Effector memory CD4-positive, alpha-beta T cell (primary cell): ENCODE measurements around the gene GLUD1.
"Not testable (repeated sequence)": the region's sequence is repeated elsewhere in the genome, so short reads cannot be mapped to it uniquely, and the experiment has no call there.

Experiments used
- DNase-seq, 3 donors: peaks; one replicate each; pipeline ENCODE4 v3.0.0-alpha.2; 2020
- H3K27ac ChIP-seq: 2 replicates; pipeline ENCODE4 v1.7.0; 2013; ENCODE audit warnings: mild to moderate bottlenecking, low read length, moderate library complexity; ENCODE audit not compliant: insufficient read depth, poor library complexity, severe bottlenecking
- H3K27me3 ChIP-seq: replicated peaks from 2 replicates; pipeline ENCODE4 v1.7.0; 2013; ENCODE audit warnings: mild to moderate bottlenecking, low read length; ENCODE audit not compliant: insufficient read depth, control insufficient read depth, poor library complexity, severe bottlenecking
- H3K36me3 ChIP-seq: 2 replicates; pipeline ENCODE4 v1.7.0; 2013; ENCODE audit warnings: mild to moderate bottlenecking, low read length, moderate library complexity; ENCODE audit not compliant: control insufficient read depth, insufficient read depth
- H3K4me1 ChIP-seq: 2 replicates; pipeline ENCODE4 v1.7.0; 2013; ENCODE audit warnings: low read length, mild to moderate bottlenecking; ENCODE audit not compliant: control insufficient read depth, insufficient read depth, poor library complexity, severe bottlenecking
- H3K4me3 ChIP-seq: 2 replicates; pipeline ENCODE4 v1.7.0; 2013; ENCODE audit warnings: low read length, low read depth, mild to moderate bottlenecking; ENCODE audit not compliant: insufficient read depth, poor library complexity, severe bottlenecking
- H3K9me3 ChIP-seq: 2 replicates; pipeline ENCODE4 v1.7.0; 2013; ENCODE audit warnings: mild to moderate bottlenecking, low read length, moderate library complexity; ENCODE audit not compliant: control insufficient read depth

GLUD1 gene

DNA sequence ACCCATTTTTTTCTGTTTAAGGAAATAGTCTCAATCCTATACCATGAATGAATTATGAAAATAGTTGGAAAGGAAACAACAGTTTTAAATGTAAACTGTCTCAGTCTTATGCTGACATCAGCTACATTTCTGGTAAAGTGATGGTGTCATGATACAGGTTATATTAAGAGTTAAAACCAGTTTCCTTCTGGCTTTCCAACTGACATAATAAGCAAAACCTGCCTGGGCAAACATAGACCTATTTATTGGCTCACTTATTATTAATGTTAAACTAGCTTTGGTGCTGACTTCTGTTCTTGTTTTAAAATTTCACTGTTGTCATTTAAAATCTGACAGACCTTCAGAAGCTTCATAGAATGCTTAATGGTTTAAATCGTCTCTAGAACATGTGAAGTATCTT lies 24.4 kb upstream of the GLUD1 start:
- H3K9me3 ChIP-seq, H3K27ac ChIP-seq, H3K36me3 ChIP-seq, H3K27me3 ChIP-seq, DNase-seq, H3K4me1 ChIP-seq, H3K4me3 ChIP-seq: not testable (repeated sequence)

DNA sequence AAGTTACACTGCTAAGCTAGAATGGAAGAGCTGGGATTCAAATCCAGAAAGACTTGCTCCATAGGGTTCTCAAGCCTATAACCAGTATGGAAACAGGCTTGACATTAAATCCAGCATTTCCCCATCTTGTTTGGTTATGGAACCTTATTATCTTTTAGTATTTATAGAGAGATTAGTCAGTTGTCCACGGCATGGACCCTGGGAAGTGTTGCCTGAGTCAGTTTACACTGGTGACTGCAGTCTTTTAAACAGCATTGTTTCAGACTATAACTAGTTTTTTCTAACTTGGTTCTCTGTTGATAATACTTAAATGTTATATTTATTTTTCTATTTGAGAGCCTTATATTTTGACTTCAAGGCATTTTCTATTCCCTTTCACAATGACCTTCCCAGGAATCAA lies 23.5 kb upstream of the GLUD1 start:
- not testable (repeated sequence) for DNase-seq, H3K4me1 ChIP-seq, H3K36me3 ChIP-seq, H3K4me3 ChIP-seq, H3K9me3 ChIP-seq, H3K27ac ChIP-seq, H3K27me3 ChIP-seq

- DNase-seq, result no peak
- H3K4me1 ChIP-seq, result no peaks in the 10 kb centered on the region
- H3K9me3 ChIP-seq, result no peaks in the 10 kb centered on the region
- no peak overlapping the region for H3K27ac ChIP-seq
- peaks cover 24% of the 10 kb centered on the region for H3K36me3 ChIP-seq
- H3K27me3 ChIP-seq, result no peaks in the 10 kb centered on the region
- no peak overlapping the region for H3K4me3 ChIP-seq
These were observed 10.9 kb upstream of the GLUD1 start for GRCh38 chr10:87105446-87106124.

GRCh38 chr10:87104727-87105126 lies 10.1 kb upstream of the GLUD1 start:
- not testable (repeated sequence) for H3K27ac ChIP-seq, DNase-seq, H3K4me1 ChIP-seq, H3K27me3 ChIP-seq, H3K4me3 ChIP-seq, H3K9me3 ChIP-seq
- peaks cover 24% of the 10 kb centered on the region for H3K36me3 ChIP-seq

DNA sequence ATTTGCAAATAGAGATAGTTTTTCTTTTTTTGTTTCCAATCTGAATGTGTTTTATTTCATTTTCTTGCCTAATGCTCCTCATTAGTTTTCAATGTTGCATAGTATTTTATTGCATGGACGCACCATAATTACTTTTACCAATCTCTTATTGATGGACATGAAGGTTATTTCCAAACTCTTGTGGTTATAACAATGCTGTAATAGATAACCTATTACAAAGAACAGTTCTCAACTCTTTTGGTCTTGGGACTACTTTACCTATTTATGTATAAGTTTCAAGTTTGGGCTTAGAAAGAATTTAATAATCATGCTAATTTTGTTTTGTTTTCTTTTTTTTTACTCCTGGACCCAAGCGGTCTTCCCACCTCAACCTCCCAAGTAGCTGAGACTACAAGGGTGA lies 7.4 kb upstream of the GLUD1 start:
- DNase-seq, result no peak
- Histone ChIP-seq H3K4me3 (no peak overlapping the region), H3K9me3 (no peaks in the 10 kb centered on the region), H3K4me1 (peaks cover 2% of the 10 kb centered on the region), H3K36me3 (peaks cover 24% of the 10 kb centered on the region), H3K27me3 (no peaks in the 10 kb centered on the region), H3K27ac (no peak overlapping the region)

- peak; percentile 67 to 71 (median 70) for DNase-seq
- Histone ChIP-seq H3K4me1 (peaks cover 29% of the 10 kb centered on the region), H3K9me3 (no peaks in the 10 kb centered on the region), H3K27me3 (no peaks in the 10 kb centered on the region), H3K27ac (peak overlapping the region; percentile 91), H3K4me3 (peak overlapping the region; percentile 71), H3K36me3 (no peaks in the 10 kb centered on the region)
These were observed 748 bp upstream of the GLUD1 start for GRCh38 chr10:87095236-87095945.

DNA sequence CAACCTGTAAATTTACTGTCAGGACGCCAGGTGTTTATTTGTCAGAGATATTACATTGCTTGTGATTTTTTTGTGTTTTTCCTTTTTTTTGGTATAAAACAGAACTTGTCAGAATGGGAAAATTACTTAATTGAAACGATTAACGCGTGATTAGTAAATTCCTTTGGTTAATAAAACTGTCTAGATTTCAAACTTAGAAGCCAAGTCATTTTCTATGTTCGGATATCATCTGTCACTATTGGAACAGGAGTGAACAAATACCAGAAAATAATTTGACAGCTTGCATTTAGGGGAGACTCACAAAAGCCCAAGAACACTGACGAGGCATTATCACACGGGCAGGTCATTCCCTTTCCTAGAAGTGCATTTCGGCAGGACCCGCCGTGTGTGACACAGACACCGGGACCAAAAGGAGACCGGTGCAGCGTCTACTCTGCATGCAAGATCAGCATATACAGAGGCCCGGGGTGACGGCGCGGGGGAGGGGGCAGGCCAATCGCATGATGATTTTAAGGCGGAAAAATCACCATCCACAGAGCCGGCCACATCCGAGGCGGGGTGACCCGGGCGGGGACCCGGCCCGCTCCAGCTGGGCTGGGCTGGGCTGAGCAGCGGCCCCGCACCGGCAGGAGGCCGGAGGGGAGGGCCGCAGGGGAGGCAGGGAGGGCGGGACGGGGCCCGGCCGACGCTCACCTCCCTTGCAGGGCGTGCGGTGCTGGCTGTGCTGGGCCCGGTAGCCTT lies 841 bp downstream of the GLUD1 start:
- peak; percentile 46 to 55 (median 54) for DNase-seq
- H3K4me1 ChIP-seq, result peaks cover 33% of the 10 kb centered on the region

DNA sequence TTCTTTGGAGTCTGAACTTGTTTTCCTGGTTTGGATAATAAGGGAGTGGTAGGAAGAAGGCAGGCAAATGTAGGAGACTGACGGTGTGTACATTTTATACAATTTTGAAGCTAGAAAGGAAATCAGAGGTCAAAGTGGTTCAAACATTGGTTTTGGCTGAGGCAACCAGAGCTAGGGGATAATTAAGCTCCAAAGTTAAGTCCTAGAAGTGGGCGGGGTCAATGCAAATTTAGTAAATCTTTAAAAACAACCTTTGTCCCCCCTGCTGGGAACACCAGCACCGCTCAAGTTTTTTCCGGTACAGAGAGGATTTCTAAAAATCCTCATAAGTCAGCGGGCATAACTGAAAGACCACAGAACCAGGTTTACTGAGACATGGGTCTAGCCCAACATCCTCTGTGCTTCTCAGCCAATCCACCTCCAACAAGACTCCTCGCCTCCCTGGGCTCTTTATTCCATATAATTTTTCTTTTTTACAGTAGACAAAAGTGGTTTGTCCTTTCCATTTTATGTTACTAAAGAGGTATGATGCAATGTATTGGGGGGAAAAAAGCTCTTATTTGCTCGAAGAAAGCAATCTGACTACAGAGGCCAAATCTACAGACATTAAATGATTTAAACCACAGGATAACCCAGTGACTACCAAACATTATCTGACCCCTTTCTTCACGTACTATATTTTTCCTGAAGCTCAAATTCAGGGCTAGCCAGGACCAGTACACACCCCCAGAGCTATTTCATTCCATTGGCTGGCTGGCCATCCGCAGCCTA lies 1.6 kb downstream of the GLUD1 start:
- peaks cover 31% of the 10 kb centered on the region for H3K4me1 ChIP-seq
- H3K9me3 ChIP-seq, result no peaks in the 10 kb centered on the region
- H3K27ac ChIP-seq, result peak overlapping the region; percentile 87
- H3K4me3 ChIP-seq, result peak overlapping the region; percentile 48
- no peaks in the 10 kb centered on the region for H3K36me3 ChIP-seq
- DNase-seq, result peak in 1 of 3 donors; percentile 17
- no peaks in the 10 kb centered on the region for H3K27me3 ChIP-seq

More for the DNA sequence above, 841 bp downstream of the GLUD1 start:
- Histone ChIP-seq H3K27me3 (no peaks in the 10 kb centered on the region), H3K27ac (peak overlapping the region; percentile 87), H3K36me3 (no peaks in the 10 kb centered on the region), H3K4me3 (peak overlapping the region; percentile 48), H3K9me3 (no peaks in the 10 kb centered on the region)

DNA sequence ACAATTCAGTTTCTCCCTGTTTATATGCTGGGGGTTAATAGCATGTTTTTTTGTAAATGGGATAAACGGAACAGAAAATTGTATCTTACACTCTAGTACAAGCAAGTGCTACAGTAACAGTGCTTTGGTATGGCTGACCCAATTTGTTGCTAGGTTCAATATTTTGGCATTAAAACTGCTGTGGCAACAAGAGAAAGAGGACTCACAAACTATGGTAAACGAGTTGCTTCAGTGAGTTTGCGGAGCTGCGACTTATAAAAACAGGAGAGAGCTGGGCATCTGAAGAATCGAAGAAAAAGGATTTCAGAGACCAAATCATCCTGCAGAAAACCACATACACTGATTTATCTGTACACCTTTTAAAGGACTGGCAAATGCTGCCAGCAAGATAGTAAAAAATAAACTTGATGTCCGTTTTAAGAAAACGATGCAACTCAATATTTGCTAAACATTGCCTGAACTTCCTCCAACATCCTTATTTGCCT lies 2.2 kb downstream of the GLUD1 start:
- peaks cover 31% of the 10 kb centered on the region for H3K4me1 ChIP-seq
- no peak for DNase-seq

More for the DNA sequence above, 2.2 kb downstream of the GLUD1 start:
- Histone ChIP-seq H3K9me3 (no peaks in the 10 kb centered on the region), H3K4me3 (peak overlapping the region; percentile 48), H3K36me3 (no peaks in the 10 kb centered on the region), H3K27ac (peak overlapping the region; percentile 87), H3K27me3 (no peaks in the 10 kb centered on the region)
